ENCODE data around the gene MDK.
A peak's percentile ranks its signal among the peaks of the same experiment; 100 is the strongest.

The MDK gene

DNA sequence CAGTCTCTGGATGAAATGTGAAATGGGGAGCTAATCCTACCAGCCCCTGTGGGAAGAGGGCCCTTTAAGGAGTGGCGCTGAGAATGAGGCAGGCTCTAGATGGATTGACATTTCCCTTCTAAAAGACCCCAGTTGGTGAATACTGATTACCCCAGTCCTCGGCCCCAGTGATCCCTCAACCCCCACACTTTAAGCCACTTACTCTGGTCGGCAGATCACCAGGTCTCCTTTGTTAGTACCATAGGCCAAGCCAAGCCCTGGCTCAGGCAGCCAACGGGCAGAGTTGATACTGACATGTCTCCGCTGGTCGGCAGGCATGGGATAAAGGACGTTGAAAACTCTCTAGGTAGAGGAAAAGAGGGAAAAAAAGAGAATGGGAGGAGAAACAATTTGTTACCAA, 36.2 kb downstream of the MDK start:
- TF ChIP-seq CTCF (conservative IDR thresholded peaks at IDR 0.05; ENCODE audit: low read depth, low read length), result no peak
- DNase-seq (ENCODE audit: low read depth), result no peak
- no peak overlapping the region for H3K4me3 ChIP-seq (ENCODE audit: low read length)

DNA sequence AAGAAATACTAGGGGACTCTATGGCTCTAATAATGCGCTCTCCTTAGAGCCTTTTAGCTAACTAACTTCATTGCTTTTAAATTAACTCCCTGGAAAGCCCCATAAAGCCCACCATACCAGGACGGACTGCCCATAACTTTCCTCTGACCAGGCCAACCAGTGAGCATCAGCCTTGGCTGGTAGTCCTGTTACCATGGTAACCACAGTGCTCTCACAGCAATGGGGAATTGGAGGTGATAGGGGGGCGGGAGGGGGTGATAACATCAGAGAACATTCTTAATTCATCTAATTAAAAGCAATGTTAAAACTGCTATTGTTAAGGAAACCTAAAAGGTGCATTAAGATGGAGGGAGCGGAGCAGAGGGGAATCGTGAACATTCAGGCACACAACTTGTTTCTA, 37.3 kb downstream of the MDK start:
- DNase-seq (ENCODE audit: low read depth), result no peak
- H3K4me3 ChIP-seq (ENCODE audit: low read length), result no peak overlapping the region
- TF ChIP-seq CTCF (conservative IDR thresholded peaks at IDR 0.05; ENCODE audit: low read depth, low read length), result no peak

DNA sequence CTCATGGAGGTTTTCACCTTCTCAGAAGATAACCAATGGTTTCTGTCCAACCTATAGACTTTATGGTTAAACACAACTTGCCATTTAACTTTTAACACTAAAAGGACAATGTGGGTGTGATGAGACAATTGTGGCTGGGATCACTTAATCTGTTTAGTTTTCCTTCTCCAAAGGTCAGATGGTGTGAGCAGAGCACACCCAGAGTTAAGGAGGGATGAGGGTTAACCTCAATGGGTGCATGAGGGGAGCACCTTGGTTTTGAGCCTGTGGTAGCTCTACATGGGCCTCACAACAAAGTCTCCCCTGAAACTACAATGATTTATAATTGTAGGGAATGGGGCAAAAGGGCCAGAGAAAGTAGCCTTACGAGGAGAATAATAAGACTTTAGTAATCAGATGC, 39.0 kb downstream of the MDK start:
- TF ChIP-seq CTCF (conservative IDR thresholded peaks at IDR 0.05; ENCODE audit: low read depth, low read length), result no peak
- no peak for DNase-seq (ENCODE audit: low read depth)

DNA sequence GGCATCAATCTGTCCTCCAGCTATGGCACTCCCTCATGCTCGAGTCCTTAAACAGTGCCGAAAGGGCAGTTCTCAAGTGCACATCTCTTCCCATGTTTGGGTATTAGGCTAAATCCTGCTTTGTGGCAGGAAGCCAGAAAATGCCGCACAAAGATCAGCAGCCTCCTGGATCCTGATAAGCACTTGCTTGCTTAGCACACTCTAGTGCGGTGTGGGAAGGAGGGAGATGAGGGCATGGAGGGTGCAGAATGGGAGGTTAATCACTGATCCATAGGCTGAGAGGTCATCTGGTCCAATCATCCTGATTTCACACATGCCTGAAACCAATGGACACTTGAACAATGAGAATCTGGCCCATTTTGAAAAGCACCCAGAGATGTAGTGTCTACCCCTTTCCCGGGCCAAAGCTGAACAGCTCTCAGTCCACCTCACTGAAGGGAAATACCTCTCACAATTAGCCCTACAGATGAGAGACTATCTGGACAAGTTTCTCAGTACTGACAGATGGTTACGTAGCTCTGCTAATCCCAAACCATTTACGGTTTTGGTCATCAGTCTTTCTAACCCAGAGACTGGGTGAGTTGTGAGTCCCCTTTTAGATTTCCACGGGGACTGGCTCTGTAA, 39.9 kb downstream of the MDK start:
- no peak for TF ChIP-seq CTCF (conservative IDR thresholded peaks at IDR 0.05; ENCODE audit: low read depth, low read length)
- no peak overlapping the region for H3K4me3 ChIP-seq (ENCODE audit: low read length)
- peak; percentile 73 for DNase-seq (ENCODE audit: low read depth)

More for the DNA sequence above, 39.0 kb downstream of the MDK start:
- H3K4me3 ChIP-seq (ENCODE audit: low read length), result no peak overlapping the region

DNA sequence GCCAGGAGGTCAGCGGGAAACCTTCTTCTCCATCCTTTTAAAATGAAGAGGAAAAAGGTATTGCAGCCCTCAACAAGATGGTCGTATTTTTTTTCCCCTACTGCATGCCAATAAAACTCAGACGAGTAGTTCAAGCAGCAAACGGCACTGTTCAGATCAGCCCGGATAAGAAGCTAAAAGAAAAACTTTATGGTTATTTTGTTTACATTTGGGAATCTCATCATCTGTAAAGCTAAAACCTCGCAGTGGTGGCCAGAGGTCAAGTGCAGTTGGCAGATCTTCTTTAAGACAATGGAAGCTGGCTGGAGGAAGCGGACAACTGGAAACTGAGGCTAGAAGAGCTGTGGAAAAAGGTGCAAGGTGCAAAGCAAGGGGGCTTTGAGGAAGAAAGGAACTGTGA, 41.1 kb downstream of the MDK start:
- no peak overlapping the region for H3K4me3 ChIP-seq (ENCODE audit: low read length)
- DNase-seq (ENCODE audit: low read depth), result no peak

GRCh38 chr11:46426233-46426991, 44.9 kb downstream of the MDK start:
- H3K4me3 ChIP-seq (ENCODE audit: low read length), result no peak overlapping the region
- no peak for DNase-seq (ENCODE audit: low read depth)

More for the DNA sequence above, 41.1 kb downstream of the MDK start:
- no peak for TF ChIP-seq CTCF (conservative IDR thresholded peaks at IDR 0.05; ENCODE audit: low read depth, low read length)

More at GRCh38 chr11:46426233-46426991, 44.9 kb downstream of the MDK start:
- TF ChIP-seq CTCF (conservative IDR thresholded peaks at IDR 0.05; ENCODE audit: low read depth, low read length), result no peak
